Activated effector memory CD4-positive, alpha-beta T cell treated with anti-CD3 and anti-CD28 coated beads, Interleukin-2, amount 50 U/mL, for 16 hours (primary cell): ENCODE data around the gene AGPAT3.

Source experiments
- DNase-seq: peaks from one replicate; pipeline ENCODE4 v3.0.0-alpha.2; 2020

Gene AGPAT3

DNA sequence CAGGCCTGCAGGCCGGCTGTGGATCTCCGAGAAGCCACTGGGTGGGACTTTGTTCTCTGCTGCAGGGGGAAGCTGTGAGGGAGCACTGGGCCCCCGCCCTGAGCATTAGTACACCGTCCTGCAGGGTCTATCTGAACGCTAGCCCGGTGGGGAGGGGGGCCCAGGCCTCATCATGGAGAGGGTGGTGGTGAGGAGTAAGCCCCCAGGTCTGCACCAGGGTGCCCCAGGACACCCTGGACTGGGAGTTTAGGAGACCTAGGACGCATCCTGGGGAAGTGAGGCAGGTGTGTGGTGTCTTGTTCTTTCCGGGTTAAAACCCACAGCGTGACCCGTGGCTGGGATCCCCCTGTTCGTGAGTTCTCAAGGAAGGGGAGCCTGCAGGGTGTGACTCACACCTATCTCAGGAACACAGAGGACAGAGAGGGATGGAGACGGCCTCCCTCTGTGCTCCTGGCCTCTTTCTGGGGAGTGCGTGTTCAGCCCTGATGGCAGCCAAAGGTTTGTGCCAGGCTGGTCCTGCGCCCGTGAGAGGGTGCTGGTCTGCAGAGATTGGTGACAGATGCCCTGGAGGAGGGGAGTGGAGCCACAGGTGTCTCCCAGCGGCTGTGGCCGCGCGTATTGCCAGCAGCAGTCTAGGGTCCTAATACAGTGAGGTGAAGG is 44.8 kb downstream of the AGPAT3 start:
- DNase-seq = no peak

DNA sequence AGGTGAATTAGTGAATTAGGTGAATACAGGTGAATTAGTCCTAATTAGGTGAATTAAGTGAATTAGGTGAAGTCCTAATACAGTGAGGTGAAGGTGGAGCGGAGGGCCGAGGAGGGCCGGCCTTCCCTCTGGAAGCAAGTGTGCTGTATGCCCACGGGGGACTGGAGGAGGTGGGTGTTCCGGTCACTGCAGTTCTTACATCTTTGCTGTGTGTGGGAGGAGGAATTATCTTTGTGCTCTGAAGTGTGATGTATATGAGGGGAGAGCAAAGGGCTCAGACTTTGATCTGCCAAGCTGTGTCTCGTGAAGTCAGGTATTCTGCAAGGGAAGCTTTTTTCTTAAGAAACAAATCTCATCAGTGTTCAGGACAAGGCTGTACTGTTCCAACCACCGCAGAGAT is 45.4 kb downstream of the AGPAT3 start:
- no peak for DNase-seq

DNA sequence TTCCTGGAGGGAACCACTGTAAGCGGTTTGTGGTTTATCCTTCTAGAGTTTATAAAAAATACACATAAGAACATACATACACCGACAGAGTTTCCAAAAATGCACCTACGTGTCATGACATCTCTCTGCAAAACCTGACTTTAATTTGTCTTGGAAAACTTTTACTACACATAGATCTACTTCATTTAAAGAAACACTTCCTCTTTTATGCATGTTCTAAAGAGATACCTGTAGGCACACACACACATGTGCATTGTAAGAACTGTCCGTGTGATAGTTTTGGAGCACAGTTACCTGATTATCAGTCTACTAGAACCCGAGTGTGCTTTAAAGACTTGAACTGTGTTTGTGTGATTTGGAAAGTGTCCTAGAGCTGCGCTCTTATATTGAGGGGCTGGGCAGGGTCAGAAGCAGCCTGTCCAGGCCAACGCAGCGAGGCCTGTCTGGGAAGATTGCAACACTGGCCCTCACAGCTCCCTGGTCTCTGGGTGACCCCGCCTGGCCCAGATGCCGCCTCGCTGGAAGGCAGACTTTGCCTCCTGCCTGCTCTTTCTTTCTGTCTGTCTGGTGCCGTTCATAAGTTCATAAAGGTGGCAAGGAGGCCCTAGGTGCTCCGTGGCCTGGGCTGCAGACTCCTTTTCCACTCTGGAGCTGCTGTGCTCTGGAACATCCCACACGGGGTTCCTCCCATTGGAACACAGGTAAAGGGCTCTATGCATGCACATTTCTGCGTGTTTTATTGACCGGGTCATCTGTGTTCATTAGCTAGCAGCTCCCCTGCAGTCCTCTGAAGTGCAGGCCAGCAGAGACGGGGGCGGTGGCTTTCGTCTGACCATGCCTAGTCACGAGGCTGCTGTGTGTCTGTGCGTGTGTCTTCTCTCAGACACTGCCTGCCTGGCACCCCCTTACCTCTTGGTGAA is 46.3 kb downstream of the AGPAT3 start:
- DNase-seq = peak; percentile 33

DNA sequence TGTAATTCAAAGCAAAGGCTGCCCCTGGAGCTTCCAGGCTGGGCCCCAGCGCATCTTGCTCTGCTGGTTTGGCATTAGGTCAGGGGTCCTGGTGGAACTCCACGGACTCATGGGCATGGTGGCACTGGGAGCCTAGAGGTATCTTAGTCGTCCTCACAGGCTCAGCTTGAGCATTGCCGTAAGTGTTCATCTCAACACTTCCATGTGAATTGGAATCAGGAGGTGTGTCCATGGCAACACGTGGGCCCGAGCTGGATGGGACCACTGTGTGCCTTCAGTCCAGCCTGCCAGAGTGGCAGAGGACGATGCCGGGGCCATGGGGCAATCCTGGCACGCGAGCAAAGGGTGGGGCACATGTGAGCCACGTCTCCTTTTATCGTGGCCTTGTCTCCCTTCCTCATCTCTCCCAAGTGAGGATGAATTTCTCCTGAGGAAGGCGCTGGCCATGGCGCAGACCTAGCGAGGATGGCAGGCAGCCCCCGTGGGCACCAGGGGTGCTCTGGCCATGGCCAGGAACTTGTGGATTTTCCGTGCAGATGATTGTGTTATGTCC is 47.0 kb downstream of the AGPAT3 start:
- DNase-seq = no peak

DNA sequence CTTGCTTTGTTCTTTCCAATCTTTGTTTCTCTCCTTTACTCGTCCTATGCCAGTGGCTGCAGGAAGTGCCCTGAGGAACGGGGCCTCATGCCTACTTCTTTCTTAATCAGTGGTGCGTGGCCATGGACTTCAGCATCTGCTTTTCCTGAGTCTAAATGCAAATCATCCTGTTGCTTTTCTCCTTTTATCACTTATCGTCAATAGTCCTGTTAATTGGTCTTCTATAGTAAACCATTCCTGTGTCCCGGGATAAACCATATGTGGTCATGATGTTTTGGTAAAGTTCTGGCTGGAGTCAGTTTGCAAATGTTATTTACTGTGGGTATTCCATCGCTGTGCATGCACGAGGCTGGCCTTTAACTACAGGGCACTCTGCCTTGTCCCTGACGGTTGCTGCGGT is 47.5 kb downstream of the AGPAT3 start:
- no peak for DNase-seq

DNA sequence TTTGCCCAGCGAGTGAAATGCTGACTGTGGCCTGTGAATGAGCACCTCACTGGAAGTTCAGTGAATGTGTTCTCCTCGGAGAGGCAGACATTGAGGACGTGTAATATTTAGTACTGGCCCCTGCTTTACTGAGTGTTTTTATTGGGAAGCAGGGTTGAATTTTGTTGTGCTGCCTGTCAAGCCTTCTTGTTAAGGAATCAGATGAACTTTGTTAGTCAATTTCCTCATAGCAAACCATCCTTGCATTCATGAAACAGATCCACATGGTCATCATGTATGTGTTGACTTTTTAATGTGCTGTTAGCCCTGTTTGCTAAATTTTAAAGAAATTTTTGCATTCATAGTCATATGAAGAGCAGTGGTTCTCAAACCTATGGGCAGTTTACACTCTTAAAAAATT is 47.9 kb downstream of the AGPAT3 start:
- no peak for DNase-seq

DNA sequence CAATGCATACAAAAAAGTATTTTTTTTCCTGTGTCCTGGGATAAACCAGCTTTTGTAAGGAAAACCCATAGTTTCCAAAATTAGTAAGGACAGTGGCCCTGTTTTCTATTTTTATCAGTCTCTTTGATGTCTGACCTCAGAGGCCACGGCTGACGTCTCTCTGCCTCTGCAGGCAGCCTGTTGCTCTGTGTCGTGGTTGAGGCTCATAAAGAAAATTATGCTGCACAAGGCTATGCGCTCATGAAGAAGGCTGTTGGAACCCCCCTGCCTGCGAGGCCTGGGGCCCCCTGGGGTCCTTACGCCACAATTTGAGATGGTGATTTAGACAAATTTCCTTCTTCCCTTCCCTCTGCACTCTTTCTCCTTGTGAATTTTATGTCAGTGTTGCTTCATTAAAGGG is 48.9 kb downstream of the AGPAT3 start:
- no peak for DNase-seq

DNA sequence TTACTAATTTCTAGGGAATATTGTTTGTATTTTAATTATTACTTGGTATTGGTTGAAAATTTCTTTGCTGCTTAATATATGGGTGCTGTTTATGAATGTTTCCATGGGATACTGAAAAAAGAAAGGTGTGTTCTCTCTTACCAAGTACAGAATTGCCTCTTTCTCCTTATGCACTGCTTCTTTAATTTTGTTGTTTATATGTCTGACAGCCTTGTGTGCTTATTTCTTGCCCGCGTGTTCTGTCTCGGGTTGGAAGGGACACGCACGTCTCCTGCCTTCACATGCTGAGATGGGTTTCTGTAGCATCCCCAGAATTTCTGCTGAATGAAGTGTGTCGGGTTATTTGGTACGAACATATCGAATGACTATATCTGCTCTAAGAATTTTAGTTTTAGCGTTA is 51.1 kb downstream of the AGPAT3 start:
- DNase-seq = no peak

DNA sequence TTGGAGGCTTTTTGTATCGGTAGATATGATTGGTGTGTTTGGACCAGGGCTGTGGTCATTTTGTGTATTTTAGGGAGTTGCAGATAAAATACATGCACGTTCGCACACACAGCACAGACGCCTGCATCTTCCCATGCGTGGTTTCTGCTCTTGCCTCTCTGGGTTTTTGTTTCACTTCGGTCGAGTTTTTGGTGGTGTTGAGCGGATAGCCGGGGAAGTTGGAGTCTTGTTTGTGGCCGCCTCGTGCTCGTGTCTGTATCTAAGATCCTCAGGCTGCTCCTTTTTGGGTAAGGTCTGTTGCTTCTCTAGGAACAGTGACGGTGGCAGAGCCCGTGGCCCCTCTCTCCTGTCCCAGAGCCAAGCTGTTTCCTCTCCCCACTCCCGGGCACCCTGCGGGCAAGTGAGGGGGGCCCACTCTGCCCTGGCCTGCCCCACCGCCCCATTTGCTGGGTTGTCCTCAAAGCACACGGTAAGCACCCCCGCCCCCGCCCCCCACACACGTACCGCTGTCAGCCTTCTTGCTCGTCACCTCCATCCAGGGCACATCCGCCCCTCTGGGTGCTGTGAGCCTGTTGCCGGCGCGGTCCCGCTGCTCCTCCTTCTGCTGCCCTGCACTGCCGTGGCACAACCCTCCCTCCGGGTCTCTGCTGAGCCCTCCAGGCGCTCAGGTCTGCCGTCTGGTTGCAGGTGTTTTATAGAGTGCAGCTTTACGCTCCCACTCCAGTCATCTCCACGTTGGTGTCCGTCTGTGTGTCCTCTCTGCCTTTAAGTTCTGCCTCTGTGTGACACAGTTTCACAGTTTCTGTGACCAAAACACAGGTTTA is 51.9 kb downstream of the AGPAT3 start:
- DNase-seq = peak; percentile 85

DNA sequence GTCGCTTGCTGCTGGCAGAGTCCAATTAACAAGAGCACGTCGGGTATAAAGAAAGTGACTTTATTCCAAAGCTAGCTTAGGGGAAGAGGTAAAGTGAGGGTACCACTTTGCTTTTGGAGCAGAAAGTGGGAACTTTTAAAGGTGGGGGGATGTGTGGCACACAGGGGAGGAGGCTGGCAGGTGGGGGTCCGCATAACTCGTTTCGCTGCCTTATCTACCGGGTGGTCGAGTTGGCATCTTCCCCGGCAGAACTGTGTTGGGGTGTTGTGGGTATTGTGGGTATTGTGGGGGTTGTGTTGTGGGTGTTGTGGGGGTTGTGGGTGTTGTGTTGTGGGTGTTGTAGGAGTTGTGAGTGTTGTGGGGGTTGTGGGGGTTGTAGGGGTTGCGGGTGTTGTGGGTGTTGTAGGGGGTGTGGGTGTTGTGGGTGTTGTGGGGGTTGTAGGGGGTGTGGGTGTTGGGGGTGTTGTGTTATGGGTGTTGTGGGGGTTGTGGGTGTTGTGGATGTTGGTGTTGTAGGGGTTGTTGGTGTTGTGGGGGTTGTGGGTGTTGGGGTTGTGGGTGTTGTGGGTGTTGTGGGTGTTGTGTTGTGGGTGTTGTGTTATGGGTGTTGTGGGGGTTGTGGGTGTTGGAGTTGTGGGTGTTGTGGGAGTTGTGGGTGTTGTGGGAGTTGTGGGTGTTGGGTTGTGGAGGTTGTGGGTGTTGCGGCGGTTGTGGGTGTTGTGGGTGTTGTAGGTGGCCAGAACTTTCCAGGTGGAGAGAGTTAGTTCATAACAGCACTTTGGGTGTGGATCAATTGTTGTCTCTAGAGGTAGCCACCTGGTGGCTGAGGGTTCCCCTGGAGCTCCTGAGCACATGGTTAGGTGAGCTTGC is 52.7 kb downstream of the AGPAT3 start:
- no peak for DNase-seq

DNA sequence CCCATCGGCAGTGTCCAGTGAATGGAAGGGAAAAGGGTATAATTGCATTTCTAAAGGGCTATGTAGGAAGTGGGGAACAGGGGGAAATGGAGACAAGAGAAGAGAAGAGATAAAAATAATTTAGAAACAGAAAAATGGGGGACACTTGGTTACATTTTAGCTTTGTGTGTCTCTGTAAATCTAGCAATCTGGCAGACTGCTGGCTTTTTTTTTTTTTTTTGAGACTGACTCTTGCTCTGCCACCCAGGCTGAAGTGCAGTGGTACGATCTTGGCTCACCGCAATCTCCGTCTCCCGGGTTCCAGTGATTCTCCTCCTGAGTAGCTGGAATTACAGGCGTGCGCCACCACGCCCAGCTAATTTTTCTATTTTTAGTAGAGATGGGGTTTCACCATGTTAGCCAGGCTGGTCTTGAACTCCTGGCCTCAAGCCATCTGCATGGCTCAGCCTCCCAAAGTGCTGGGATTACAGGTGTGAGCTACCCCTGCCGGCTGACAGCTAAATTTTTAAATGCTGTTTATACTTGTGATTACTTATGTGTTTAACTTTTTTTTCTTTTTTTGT is 53.4 kb downstream of the AGPAT3 start:
- DNase-seq = no peak

DNA sequence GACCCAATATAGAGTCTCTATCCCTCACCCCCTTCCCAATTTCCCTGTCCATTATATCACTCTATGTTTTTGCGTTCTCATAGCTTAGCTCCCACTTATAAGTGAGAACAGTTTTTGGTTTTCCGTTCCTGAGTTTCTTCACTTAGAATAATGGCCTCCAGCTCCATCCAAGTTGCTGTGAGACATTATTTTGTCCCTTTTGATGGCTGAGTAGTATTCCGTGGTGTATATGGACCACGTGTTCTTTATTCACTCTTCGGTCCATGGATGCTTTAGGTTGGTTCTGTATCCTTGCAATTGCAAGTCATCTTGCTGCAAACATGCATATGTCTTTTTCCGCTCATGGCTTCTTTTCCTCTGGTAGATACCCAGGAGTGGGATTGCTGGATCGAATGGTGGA is 54.3 kb downstream of the AGPAT3 start:
- DNase-seq = no peak

DNA sequence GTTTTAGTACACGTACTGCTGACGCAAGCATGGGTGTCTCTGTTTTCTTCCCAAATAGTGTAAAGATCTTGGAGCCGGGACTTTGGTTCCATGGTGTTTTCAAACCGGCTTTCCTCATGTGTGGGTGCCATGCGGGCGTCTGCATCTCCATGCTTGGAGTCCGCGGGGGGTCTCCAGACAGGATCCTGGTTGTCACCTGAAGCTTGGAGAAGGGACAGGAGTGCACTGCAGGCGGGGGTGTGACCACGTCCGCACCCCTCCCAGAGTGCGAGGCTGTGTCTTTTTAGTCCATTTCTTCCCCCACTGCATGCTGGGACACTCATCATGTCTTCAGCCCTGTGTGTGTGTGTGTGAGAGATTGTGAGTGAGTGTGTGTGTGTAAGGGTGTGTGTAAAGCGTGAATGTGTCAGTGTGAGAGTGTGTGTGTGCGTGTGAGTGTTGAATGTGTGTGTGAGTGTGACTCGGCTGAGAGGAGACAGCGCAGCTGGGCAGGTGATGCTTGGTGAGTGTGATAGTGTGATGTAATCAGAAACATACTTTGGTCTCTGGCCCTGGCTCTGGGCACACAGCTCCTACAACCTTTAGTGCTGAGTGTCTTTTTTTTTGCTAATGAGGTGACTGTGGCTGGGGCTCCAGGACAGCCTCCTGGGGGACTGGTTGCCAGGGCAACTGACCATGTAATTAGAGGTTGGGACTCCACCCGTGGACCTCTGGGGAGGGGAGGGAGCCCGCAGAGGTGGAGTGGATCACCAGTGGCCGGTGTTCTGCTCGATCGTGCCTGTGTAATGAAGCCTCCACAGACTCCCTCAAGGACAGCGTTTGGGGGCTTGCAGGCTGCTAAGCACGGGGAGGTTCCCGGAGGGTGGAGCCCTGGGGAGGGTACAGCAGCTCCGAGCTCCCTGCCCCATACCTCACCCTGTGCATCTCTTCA is 55.1 kb downstream of the AGPAT3 start:
- DNase-seq = no peak

DNA sequence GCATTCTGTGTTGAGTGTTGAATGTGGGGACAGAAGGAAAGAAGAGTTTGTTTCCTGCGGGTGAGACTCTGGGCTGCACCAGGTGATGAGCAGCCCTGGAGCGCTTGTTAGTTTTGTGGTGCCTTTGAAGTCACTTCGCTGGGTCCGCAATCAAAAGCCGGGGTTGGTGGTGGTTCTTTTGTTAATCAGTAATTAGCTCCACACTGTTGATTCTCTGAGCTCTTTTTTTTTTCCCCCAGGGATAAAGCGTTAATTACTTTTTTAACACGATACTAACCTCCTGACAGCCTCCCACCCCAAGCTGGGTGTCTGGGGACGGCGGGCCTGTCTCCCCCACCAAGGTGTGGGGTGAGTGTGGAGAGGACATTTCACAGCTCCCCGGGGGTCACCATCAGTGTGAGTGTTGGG is 56.6 kb downstream of the AGPAT3 start:
- DNase-seq = peak; percentile 71

DNA sequence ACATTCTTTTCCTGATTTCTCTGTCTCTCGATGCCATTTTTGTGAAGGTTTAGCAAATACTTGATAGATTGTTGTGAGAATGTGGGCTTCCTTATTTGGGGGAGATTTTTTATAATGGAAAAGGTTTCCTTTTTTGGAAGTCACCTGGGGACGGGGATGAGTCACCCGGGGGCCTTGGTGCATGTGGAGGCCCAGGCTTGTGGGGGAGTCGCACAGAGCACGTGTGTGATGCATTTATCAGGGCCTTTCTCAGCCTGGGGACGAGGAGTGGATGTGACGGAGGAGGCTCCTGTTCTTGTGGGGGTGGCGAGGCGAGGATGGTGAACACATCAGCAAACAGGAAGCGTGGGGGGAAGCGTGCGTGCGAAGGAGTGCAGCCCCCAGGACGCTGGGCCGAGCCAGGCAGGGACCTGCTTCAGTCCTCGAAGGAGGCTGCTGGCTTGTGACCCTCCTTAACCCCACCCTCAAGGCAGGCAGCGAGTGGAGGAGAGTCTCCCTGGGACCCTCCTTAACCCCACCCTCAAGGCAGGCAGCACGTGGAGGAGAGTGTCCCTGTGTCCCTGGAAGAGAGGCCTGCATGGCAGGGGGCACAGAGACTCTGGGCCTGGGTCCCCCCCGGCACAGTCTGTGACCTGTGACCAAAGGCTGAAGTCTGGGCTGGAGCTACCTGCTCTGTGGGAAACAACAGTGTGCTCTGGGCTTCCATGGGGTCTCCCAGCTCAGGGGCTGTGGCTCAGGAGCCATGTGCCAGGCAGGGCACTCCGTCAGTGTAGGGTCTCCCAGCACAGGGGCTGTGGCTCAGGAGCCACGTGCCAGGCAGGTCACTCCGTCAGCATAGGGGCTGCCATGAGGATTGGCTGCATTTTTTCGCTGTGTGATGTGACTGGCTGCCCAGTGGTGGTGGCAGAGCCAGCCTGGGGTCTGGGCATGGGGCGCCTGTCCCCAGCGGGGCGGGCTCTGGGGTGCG is 57.2 kb downstream of the AGPAT3 start:
- DNase-seq = peak; percentile 80

DNA sequence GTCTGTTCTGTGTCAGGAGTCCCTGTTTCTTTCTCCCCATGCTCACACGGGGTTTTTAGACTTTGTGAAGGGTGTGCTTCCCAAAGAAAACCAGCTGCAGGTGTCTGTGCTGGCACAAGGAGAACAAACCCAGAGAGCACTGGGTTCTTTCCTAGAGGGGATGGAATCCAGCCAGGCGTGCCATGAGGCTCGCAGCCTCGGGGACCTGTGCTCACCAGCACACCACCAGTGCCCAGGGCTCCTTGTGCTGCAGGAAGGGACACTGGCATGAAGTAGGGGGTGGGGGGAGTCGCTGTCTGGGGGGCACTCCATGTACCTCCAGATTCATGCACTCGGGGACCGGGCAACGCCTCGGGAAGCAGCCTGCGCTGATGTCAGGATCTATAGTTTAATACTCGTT is 57.9 kb downstream of the AGPAT3 start:
- no peak for DNase-seq

DNA sequence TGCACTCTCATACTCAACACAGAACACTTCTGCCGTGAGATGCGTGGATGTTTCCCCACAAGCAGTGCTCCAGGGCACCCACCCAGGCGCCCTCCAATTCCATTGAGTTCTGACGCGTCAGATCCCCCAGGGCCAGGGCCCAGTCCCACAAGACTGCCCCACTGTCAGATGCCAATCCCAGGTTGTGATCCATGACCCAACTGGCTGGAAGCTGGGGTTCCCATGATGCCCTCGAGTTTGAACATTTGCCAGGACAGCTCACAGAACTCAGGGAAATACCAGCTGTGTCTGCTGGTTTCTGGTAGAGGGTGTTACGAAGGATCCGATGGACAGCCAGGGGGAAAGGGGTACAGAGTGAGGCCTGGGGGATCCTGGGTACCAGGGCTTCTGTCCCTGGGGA is 58.4 kb downstream of the AGPAT3 start:
- no peak for DNase-seq

DNA sequence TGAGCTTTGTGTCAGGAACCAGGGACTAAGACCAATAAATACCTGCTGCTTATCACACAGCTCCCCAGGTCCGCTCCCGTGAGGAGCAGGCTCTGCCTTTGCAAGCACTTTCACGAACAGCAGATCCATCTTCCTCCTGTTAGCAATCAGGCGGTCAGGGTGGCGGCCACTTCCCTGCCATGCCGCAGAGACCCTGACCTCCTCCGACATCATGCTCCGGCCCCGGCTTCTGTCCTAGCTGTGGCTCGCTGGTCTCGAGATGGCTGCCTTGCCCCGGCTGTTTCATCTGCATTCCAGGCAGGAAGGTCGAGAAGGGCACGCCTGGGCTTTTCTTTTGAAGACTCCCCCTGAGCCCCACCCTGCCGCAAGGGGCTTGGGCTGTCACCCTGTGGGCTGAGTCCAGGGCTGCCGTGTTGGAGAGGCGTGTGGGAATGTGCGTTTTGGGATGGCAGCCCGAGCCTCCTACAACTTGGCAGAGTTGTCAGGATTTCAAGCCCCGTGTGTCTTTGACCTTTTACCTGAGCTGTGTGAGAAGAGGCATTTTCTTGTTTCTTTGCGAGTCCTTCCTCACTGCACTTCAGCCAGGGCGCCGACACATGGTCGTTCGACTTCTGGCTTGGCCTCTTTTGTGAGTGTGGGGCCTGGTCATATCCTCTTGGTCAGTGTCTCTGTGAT is 59.5 kb downstream of the AGPAT3 start:
- DNase-seq = no peak

DNA sequence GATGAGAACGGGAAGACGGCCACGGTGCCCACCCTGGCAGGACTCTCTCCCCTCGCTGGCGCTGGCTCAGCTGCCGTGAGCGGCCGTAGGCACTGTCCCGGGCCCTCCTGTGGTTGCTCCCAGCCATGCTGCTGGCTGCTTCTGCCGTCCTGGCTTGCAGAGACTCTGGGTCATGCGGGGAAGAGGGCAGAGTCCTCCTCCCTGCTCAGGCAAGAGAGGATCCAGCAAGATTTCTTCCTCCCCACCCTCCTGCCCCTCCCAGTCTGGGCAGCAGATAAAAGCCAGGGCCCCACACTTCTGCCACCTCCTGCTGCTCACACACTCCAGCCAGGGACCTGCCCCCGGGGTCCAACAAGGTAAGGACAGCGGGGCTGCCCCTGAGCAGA is 60.1 kb downstream of the AGPAT3 start:
- DNase-seq = no peak
